Keratinocyte (primary cell): Measurements from ENCODE around the gene TBC1D14.

ENCODE experiments used
- EZH2 ChIP-seq: IDR thresholded peaks from one replicate; pipeline ENCODE4 v1.6.1; 2012; ENCODE audit warnings: inconsistent platforms, mild to moderate bottlenecking, low read length, moderate library complexity
- TF ChIP-seq, protein P1 (sequence below), 3 experiments: IDR thresholded peaks in 1 of 3; conservative IDR thresholded peaks in 1 of 3; optimal IDR thresholded peaks in 1 of 3; 2 replicates in 2 of 3; 3 replicates in 1 of 3; pipeline versions ENCODE3 to v1.5.1; 2011; ENCODE audit warnings: low read length in 3 of 3, mild to moderate bottlenecking in 3 of 3, moderate library complexity in 2 of 3, control low read depth in 1 of 3, inconsistent platforms in 1 of 3; ENCODE audit not compliant: insufficient read depth in 2 of 3; ENCODE audit errors: extremely low read depth in 1 of 3

DNA sequence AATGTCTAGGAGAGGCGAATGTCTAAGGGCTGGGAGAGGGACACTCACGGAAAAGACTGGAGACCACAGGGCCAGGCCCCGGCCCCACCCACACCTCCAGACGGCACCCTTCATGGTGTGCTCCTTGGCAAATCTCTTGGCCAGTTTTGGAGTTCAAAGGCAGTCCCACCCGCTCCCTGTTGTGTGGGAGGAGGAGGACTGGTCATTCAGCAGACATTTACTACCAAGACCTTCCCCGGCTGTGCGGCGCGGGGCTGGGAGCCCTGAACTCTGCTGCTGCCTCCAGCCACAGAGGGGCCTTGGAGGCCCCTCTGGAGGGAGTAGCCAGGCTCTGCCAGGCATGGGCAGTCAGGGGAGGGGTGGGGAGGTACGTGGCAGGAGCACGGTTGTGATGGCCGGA, 8.7 kb upstream of the TBC1D14 start:
- TF ChIP-seq, protein P1, sequence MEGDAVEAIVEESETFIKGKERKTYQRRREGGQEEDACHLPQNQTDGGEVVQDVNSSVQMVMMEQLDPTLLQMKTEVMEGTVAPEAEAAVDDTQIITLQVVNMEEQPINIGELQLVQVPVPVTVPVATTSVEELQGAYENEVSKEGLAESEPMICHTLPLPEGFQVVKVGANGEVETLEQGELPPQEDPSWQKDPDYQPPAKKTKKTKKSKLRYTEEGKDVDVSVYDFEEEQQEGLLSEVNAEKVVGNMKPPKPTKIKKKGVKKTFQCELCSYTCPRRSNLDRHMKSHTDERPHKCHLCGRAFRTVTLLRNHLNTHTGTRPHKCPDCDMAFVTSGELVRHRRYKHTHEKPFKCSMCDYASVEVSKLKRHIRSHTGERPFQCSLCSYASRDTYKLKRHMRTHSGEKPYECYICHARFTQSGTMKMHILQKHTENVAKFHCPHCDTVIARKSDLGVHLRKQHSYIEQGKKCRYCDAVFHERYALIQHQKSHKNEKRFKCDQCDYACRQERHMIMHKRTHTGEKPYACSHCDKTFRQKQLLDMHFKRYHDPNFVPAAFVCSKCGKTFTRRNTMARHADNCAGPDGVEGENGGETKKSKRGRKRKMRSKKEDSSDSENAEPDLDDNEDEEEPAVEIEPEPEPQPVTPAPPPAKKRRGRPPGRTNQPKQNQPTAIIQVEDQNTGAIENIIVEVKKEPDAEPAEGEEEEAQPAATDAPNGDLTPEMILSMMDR (optimal IDR thresholded peaks at IDR 0.05 in 1 of 3, IDR thresholded peaks at IDR 0.05 in 1 of 3, conservative IDR thresholded peaks at IDR 0.05 in 1 of 3; ENCODE audit: extremely low read depth in 1 of 3, insufficient read depth in 2 of 3, low read length in 3 of 3) = no peak
- no peak for TF ChIP-seq EZH2
